Measurements from ENCODE around the gene EME1. TPM values are rescaled to one million over a fixed set of nuclear protein-coding genes. Genes with fewer than 3 reads are reported as not detected.

Gene EME1
- total and polyA plus RNA-seq, 2 of the 13 experiments (the other 11 are each of a cell fraction or from before 2014, with no cell fraction given) = 20.7 to 24.6 TPM

DNA sequence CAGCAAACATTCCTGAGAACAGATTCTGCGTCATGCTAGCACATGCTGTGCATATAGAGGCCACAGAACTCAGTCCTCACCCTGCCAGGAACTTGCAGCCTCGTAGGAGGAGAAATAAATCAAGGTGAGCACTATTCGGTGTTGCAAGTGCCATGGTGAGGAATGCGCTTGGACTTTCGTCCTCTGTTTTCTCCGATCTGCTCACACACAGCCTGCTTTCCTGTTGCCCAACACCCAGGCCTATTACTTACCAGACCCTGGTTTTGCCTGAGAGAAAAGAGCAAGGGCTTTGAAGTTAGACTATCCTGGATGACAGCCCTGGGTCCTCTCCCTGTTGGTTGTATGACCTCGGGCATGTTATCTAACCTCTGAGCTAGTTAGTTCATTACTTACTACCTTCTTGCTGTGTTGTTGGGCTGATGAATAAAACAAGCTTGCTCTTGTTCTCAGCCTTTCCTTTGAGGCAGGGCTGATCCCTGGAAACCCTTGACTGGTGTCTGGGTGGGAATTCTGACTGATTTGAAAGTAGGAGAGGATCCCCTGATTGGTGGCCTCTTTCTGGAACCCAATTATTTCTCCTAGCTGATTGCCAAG, 55.9 kb downstream of the EME1 start (continued):
- TF ChIP-seq ZNF777 (CRISPR knock-in tag; IDR thresholded peaks at IDR 0.05) = 0 out of 2 replicates have a peak, but pooled peaks have one; percentile 7
- TF ChIP-seq ZKSCAN5 (CRISPR knock-in tag; IDR thresholded peaks at IDR 0.05) = no peak
- TF ChIP-seq TRAFD1 (CRISPR knock-in tag; IDR thresholded peaks at IDR 0.05; ENCODE audit: borderline replicate concordance) = no peak
- TF ChIP-seq MAZ (IDR thresholded peaks at IDR 0.05; ENCODE audit: borderline replicate concordance, low read depth, low read length) = no peak
- 0 out of 2 replicates have a peak, but pooled peaks have one; percentile 59 for TF ChIP-seq MAZ (CRISPR knock-in tag; IDR thresholded peaks at IDR 0.05; ENCODE audit: low read depth)
- TF ChIP-seq ZNF350 (CRISPR knock-in tag; IDR thresholded peaks at IDR 0.05; ENCODE audit: borderline replicate concordance, low read depth) = peak; percentile 91
- TF ChIP-seq IRF2 (CRISPR knock-in tag; IDR thresholded peaks at IDR 0.05) = peak; percentile 96
- no peak for TF ChIP-seq PHB2 (IDR thresholded peaks at IDR 0.05; ENCODE audit: partially characterized antibody)
- peak; percentile 78 for TF ChIP-seq ZNF639 (CRISPR knock-in tag; conservative IDR thresholded peaks at IDR 0.05)
- TF ChIP-seq ZNF619 (CRISPR knock-in tag; IDR thresholded peaks at IDR 0.05) = no peak
- peak; percentile 49; the same call in 1 of the 2 replicates for TF ChIP-seq STAT5B (CRISPR knock-in tag; IDR thresholded peaks at IDR 0.05)
- peak; percentile 95 for TF ChIP-seq TBX2 (CRISPR knock-in tag; IDR thresholded peaks at IDR 0.05; ENCODE audit: borderline replicate concordance)
- peak; percentile 92 for TF ChIP-seq ETV5 (CRISPR knock-in tag; IDR thresholded peaks at IDR 0.05; ENCODE audit: borderline replicate concordance)
- 0 out of 2 replicates have a peak, but pooled peaks have one; percentile 21 for TF ChIP-seq ZSCAN31 (CRISPR knock-in tag; IDR thresholded peaks at IDR 0.05; ENCODE audit: low read depth)
- peak; percentile 78; the same call in 1 of the 2 replicates for TF ChIP-seq ZBED4 (CRISPR knock-in tag; IDR thresholded peaks at IDR 0.05; ENCODE audit: borderline replicate concordance)
- TF ChIP-seq ZBTB37 (CRISPR knock-in tag; IDR thresholded peaks at IDR 0.05) = peak; percentile 97
- peak; percentile 86 for TF ChIP-seq SIX4 (CRISPR knock-in tag; IDR thresholded peaks at IDR 0.05)
- no peak; the same call in 1 of the 2 replicates for TF ChIP-seq ZNF235 (CRISPR knock-in tag; IDR thresholded peaks at IDR 0.05; ENCODE audit: borderline replicate concordance)
- TF ChIP-seq, protein P1, sequence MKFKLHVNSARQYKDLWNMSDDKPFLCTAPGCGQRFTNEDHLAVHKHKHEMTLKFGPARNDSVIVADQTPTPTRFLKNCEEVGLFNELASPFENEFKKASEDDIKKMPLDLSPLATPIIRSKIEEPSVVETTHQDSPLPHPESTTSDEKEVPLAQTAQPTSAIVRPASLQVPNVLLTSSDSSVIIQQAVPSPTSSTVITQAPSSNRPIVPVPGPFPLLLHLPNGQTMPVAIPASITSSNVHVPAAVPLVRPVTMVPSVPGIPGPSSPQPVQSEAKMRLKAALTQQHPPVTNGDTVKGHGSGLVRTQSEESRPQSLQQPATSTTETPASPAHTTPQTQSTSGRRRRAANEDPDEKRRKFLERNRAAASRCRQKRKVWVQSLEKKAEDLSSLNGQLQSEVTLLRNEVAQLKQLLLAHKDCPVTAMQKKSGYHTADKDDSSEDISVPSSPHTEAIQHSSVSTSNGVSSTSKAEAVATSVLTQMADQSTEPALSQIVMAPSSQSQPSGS (CRISPR knock-in tag; IDR thresholded peaks at IDR 0.05) = peak; percentile 94
- no peak for TF ChIP-seq ZNF343 (CRISPR knock-in tag; IDR thresholded peaks at IDR 0.05)
